ENCODE measurements around the gene SLC18A2.

GRCh38 chr10:117224881-117225280 is 16.0 kb upstream of the SLC18A2 start:
- TF ChIP-seq EZH2 (IDR thresholded peaks at IDR 0.05; ENCODE audit: insufficient read depth, poor library complexity, severe bottlenecking) = no peak
- no peak for TF ChIP-seq EZH2phosphoT487 (IDR thresholded peaks at IDR 0.05; ENCODE audit: insufficient read depth, low read depth)
